Keratinocyte (primary cell): ENCODE data around the gene PLAAT5. TPM values are rescaled to one million over a fixed set of nuclear protein-coding genes. Genes with fewer than 3 reads are reported as not detected.

Experiments
- DNase-seq: peaks from one replicate; pipeline ENCODE4 v3.0.0-alpha.2; 2011; ENCODE audit warnings: low read depth, missing footprints, low spot score
- FAIRE-seq: peaks from 2 replicates; lab custom pipeline; 2011; peaks lifted over from hg19 to GRCh38; lab: Jason Lieb, UNC
- H2AFZ ChIP-seq: 2 replicates; pipeline ENCODE4 v1.6.0; 2012; ENCODE audit warnings: low read length, control low read depth, inconsistent platforms; ENCODE audit not compliant: control insufficient read depth
- H3K27ac ChIP-seq: 2 replicates; pipeline ENCODE4 v1.5.1; 2011; ENCODE audit warnings: low read length; ENCODE audit not compliant: control insufficient read depth, insufficient read depth
- H3K27me3 ChIP-seq: 3 replicates; pipeline ENCODE4 v1.6.0; 2011; ENCODE audit warnings: low read length; ENCODE audit not compliant: control insufficient read depth, insufficient read depth; ENCODE audit errors: extremely low read depth
- H3K36me3 ChIP-seq, 2 experiments: 2 replicates in 1 of 2; 3 replicates in 1 of 2; pipeline ENCODE4 v1.5.1; 2011; ENCODE audit warnings: low read length in 2 of 2, mild to moderate bottlenecking in 1 of 2; ENCODE audit not compliant: control insufficient read depth in 2 of 2, insufficient read depth in 2 of 2; ENCODE audit errors: extremely low read depth in 1 of 2
- H3K4me1 ChIP-seq: 3 replicates; pipeline ENCODE4 v1.5.1; 2011; ENCODE audit warnings: low read length; ENCODE audit not compliant: control insufficient read depth, insufficient read depth; ENCODE audit errors: extremely low read depth
- H3K4me2 ChIP-seq: 3 replicates; pipeline ENCODE4 v1.6.0; 2011; ENCODE audit warnings: low read depth, low read length; ENCODE audit not compliant: control insufficient read depth, insufficient read depth; ENCODE audit errors: extremely low read depth
- H3K4me3 ChIP-seq, 3 experiments: fragments of 200-600 bp in 1 of 3; sonication (generic) in 1 of 3; 2 replicates in 2 of 3; 3 replicates in 1 of 3; pipeline ENCODE4 v1.5.1; 2011 to 2016; ENCODE audit warnings: low read length in 3 of 3, mild to moderate bottlenecking in 3 of 3, control low read depth in 2 of 3, inconsistent platforms in 1 of 3, low read depth in 1 of 3, mixed read lengths in 1 of 3, mixed run types in 1 of 3, moderate library complexity in 1 of 3; ENCODE audit not compliant: control insufficient read depth in 2 of 3, insufficient read depth in 2 of 3; ENCODE audit errors: extremely low read depth in 1 of 3
- H3K79me2 ChIP-seq: 2 replicates; pipeline ENCODE4 v1.6.0; 2012; ENCODE audit warnings: low read length; ENCODE audit not compliant: control insufficient read depth, insufficient read depth
- H3K9ac ChIP-seq: 3 replicates; pipeline ENCODE4 v1.6.0; 2011; ENCODE audit warnings: low read length; ENCODE audit not compliant: control insufficient read depth, insufficient read depth; ENCODE audit errors: extremely low read depth
- H3K9me1 ChIP-seq: 3 replicates; pipeline ENCODE4 v1.6.0; 2011; ENCODE audit warnings: low read length; ENCODE audit not compliant: control insufficient read depth, insufficient read depth; ENCODE audit errors: extremely low read depth
- H3K9me3 ChIP-seq: 2 replicates; pipeline ENCODE4 v1.5.1; 2012; ENCODE audit warnings: low read depth, low read length; ENCODE audit not compliant: control insufficient read depth
- H4K20me1 ChIP-seq: 3 replicates; pipeline ENCODE4 v1.6.0; 2011; ENCODE audit warnings: low read length; ENCODE audit not compliant: control insufficient read depth, insufficient read depth; ENCODE audit errors: extremely low read depth
- CTCF ChIP-seq, 3 experiments: IDR thresholded peaks in 1 of 3; conservative IDR thresholded peaks in 1 of 3; optimal IDR thresholded peaks in 1 of 3; 2 replicates in 2 of 3; 3 replicates in 1 of 3; pipeline versions ENCODE3 to v1.5.1; 2011; ENCODE audit warnings: low read length in 3 of 3, mild to moderate bottlenecking in 3 of 3, moderate library complexity in 2 of 3, control low read depth in 1 of 3, inconsistent platforms in 1 of 3; ENCODE audit not compliant: insufficient read depth in 2 of 3; ENCODE audit errors: extremely low read depth in 1 of 3
- EZH2 ChIP-seq: IDR thresholded peaks from one replicate; pipeline ENCODE4 v1.6.1; 2012; ENCODE audit warnings: inconsistent platforms, mild to moderate bottlenecking, low read length, moderate library complexity
- dilution Hi-C: fragments of 300-500 bp; cut with MboI; formaldehyde crosslinking; loops from one replicate; pipeline ENCODE4 v1.7.0; 2020; ENCODE audit warnings: low sequenced_read_pairs; ENCODE audit not compliant: extremely low pct_ligation_motif_present
- polyA plus RNA-seq, 5 experiments: library from polyadenylated mRNA; depleted of rRNA in 3 of 5; stranded (reverse) in 3 of 5; stranded (forward) in 1 of 5; unstranded in 1 of 5; fragments of >200 nt; gene quantifications; 1 replicate in 1 of 5; 2 replicates in 3 of 5; 3 replicates in 1 of 5; pipeline versions ENCODE4 v1.2.1 to v1.2.3, GENCODE V29; 2011 to 2012; ENCODE audit warnings: missing spikeins in 2 of 5, low read depth in 1 of 5, low replicate concordance in 1 of 5

The PLAAT5 gene
- polyA plus RNA-seq, 1 donor (not counting 4 experiments of a cell fraction or from before 2014, with no cell fraction given) = not detected

DNA sequence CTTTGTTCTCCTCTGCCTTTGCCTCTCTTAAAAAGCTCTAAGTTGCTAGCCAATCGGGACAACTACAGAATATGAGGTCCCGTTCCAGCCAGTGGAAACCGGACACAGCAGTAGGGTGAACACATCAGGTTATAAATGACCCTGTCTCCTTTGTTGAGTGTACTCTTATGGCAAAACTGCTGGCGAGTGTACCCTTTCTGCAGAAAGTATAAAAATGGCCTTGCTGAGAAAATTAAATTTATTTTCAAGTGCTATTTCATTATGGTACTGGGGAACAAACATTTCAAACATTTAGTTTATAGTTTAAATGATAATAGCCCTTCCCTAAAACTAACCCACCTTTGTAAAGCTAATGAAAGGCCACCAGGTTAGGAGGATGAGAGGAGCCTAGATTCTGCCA is 8.9 kb upstream of the PLAAT5 start:
- Histone ChIP-seq H3K9ac (no peak overlapping the region), H4K20me1 (no peaks in the 10 kb centered on the region), H3K27ac (no peak overlapping the region), H3K4me2 (no peak overlapping the region), H3K27me3 (peaks cover 9% of the 10 kb centered on the region), H3K9me3 (peaks cover 4% of the 10 kb centered on the region), H3K36me3 (no peaks in the 10 kb centered on the region), H3K4me3 (no peak overlapping the region), H3K4me1 (no peaks in the 10 kb centered on the region), H3K79me2 (no peaks in the 10 kb centered on the region), H3K9me1 (no peaks in the 10 kb centered on the region), H2AFZ (no peak overlapping the region)
- FAIRE-seq = no peak
- DNase-seq = no peak
- dilution Hi-C loops = no loop called here
- TF ChIP-seq CTCF (optimal IDR thresholded peaks at IDR 0.05 in 1 of 3, IDR thresholded peaks at IDR 0.05 in 1 of 3, conservative IDR thresholded peaks at IDR 0.05 in 1 of 3; ENCODE audit: extremely low read depth in 1 of 3, insufficient read depth in 2 of 3, low read length in 3 of 3) (no peak), EZH2 (no peak)

DNA sequence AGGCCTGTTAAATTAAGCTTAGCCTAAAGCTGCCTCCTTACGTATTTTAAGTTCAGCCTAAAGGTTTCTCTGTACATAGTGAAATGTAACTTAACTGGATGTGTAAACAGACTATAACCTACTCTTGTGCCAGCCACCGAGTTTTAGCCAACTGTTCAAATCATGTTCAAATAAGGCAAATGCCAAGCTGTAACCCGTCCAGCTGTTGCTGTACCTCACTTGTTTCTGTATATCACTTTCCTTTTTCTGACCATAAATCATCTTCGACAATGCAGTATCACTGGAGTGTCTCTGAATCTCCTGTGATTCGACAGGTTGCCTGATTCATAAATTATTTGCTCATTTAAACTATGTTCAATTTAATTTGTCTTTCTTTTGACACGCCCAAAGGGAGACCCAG is 4.0 kb upstream of the PLAAT5 start:
- Histone ChIP-seq H3K27me3 (peaks cover 32% of the 10 kb centered on the region), H3K4me3 (no peak overlapping the region), H3K79me2 (no peaks in the 10 kb centered on the region), H2AFZ (no peak overlapping the region), H4K20me1 (no peaks in the 10 kb centered on the region), H3K4me1 (peaks cover 5% of the 10 kb centered on the region), H3K9ac (no peak overlapping the region), H3K9me1 (no peaks in the 10 kb centered on the region), H3K4me2 (no peak overlapping the region), H3K9me3 (peaks cover 2% of the 10 kb centered on the region), H3K36me3 (no peaks in the 10 kb centered on the region), H3K27ac (no peak overlapping the region)
- DNase-seq (no peak), FAIRE-seq (no peak)
- dilution Hi-C loops = no loop called here
- no peak for TF ChIP-seq CTCF (optimal IDR thresholded peaks at IDR 0.05 in 1 of 3, IDR thresholded peaks at IDR 0.05 in 1 of 3, conservative IDR thresholded peaks at IDR 0.05 in 1 of 3; ENCODE audit: extremely low read depth in 1 of 3, insufficient read depth in 2 of 3, low read length in 3 of 3)
- TF ChIP-seq EZH2 = no peak
